Superior temporal gyrus (tissue), 1 donor: Measurements from ENCODE around the gene TEX22.
"Not testable (repeated sequence)": the region's sequence is repeated elsewhere in the genome, so short reads cannot be mapped to it uniquely, and the experiment has no call there.

Experiments used
- DNase-seq: peaks from one replicate; pipeline ENCODE4 v3.0.0-alpha.2; 2016; ENCODE audit errors: extremely low spot score

Gene TEX22, protein sequence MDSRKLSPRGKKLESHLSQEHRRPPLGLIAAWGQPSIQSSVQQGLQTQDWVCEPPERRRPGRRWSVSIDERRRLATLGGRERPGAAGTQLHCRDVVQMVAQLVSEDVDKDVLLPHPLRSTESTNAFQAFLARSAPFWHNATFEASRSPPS

DNA sequence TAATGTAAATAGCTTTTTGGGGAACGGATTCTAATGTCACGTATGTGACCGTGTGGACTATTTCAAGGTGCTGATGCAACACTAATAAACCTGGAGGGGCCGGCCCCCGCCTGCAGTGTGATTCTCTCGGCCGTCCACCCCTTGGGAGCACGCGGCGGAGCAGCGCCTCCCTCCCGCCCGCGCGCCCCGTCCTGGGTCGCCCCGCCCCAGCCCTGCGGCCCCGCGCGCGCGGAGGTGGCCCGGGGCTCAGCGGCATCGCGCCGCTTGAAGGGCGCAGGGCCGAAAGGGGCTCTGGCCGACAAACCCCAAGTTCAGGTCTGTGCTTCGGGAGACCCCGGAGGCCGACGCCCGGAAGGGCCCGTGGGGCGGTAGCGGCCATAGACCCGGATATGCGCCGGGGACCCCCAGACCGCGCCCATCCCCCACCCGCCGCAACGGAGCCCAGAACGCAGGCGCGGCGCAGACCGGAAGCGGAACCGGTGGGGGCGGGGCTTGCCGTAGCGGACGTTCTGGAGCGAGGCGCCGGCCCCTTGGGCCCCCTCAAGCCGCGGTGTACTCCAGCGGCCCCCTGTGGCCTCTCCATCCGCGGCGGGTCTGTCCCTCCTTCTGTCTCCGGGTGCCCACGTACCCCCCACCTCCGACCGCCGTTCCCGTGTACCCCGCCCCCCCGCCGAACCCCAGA is at the start of gene TEX22:
Gene TEX22, plus strand, starts transcription at position 495 of the 682 bp plus-strand sequence. CDS start 803 bp downstream, outside the sequence.
- DNase-seq = peak; percentile 77

DNA sequence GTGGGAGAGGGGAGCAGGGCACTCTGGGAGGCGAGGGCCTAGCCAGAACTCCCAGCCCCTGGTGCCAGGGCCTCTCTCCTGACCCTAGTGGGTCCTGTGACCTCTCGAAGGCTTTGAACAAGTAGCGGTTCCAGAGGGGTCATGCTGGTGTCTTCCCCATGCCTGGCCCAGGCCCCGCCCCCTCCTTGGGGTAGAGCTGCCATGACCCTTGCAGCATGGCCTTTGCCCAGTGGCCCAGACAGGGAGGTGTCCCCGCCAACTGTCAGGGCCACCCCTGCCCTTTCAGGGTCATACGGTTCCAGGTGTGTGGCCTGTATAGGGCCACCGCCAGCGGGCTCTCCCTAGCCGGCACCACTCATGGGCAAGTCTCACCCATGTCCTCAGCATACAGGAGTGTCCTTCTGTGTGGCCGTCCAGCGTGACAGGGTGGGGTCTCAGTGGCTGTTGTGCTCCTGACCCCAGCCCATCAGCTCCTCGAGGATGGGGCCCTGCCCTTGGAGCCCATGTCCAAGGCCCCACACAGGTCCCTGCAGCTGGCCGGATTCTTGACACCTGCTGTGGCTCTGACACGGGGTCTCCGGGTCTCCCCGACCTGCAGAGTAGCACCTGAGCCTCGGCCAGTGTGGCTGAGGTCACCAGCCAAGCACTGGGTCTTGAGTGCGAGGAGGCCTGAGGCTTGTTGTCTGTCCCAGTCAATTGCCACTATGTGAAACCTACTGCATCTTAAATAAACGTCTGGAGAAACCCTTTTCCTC is 49.2 kb upstream of the TEX22 start:
- no peak for DNase-seq

DNA sequence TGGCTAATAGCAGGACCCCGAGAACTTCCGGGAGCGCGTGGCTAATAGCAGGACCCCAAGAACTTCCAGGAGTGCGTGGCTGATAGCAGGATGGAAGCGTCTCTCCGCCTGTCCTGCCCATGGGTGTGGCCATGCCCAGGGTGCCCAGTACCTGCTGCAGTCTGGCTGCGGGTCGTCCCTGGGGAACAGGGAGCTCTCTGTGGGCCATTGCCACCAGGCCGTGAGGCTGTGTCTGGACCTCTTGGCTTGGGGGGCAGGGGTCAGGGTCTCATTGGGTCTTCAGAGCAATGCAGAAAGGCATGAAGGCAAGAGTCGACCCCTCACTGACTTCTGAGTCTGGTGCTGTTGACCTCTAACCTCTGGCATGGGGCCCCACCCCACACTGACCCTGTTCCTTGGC is 48.3 kb upstream of the TEX22 start:
- no peak for DNase-seq

GRCh38 chr14:105350450-105351244 is 47.7 kb upstream of the TEX22 start:
- no peak for DNase-seq

DNA sequence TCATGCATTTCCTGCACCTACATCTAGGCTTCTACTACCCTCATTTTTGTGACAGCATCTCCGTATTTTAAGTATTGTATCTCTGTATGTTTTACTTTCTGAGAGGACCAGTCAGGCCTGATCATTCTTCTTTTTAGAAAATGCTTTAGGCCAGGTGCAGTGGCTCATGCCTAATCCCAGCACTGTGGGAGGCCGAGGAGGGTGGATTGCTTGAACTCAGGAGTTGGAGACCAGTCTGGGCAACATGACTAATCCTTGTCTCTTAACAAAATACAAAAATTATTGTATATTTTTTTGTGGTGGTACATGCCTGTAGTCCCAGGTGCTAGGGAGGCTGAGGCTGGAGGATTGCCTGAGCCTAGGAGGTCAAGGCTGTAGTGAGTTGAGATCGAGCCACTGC is 46.9 kb upstream of the TEX22 start:
- DNase-seq = no peak

DNA sequence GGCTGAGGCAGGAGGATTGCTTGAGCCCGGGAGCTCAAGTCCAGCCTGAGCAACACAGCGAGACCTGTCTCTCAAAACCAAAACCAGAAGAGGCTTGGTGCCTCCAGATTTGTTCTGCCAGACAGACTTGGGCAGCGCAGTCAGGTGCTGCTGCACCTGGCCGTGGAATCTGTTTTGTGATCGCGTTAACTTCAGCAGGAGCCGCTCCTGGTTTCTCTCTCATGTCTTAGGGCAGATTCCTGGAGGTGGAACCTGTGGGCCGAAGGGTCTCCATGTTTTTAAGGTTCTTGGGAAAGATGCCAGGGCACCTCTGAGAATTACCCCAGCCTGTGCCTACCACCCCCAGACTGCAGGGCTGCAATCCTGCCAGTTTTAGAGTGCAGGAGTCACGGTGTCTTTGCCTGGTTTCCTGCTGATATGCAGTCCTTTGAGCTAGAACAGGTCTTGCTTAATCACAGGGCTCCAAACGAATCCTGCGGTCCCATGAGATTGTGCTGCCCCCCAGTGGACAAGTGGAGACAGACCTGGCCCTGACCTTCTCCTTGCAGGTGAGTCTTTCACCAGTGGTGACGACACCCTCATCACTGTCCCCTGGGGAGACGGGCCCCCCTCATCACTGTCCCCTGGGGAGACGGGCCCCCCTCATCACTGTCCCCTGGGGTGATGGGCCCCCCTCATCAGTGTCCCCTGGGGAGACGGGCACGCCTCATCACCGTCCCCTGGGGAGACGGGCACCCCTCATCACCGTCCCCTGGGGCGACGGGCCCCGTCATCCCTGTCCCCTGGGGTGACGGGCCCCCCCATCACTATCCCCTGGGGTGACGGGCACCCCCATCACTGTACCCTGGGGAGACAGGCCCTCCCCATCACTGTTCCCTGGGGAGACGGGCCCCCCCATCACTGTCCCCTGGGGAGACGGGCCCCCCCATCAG is 46.2 kb upstream of the TEX22 start:
- DNase-seq = peak; percentile 92

GRCh38 chr14:105353136-105353535 is 45.2 kb upstream of the TEX22 start:
- DNase-seq = no peak

DNA sequence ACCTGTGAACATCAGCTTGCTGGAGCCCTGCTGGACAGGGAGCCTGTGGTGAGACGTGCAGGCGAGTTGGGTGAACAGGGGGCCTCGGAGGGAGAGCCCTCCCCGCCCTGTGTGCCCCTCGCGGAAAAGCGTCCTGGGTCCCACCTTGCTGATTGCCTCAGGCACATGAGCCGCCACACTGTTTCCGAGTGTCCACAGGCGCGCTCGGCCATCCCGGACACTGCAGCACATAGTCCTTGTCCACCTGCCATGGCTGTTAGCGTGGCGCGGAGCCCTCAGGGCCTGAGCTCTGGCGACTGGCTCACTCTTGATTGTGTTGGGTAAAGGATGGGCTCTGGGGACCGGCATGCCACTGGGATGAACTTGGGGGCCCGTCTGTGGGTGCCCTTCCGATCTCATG is 43.8 kb upstream of the TEX22 start:
- no peak for DNase-seq

DNA sequence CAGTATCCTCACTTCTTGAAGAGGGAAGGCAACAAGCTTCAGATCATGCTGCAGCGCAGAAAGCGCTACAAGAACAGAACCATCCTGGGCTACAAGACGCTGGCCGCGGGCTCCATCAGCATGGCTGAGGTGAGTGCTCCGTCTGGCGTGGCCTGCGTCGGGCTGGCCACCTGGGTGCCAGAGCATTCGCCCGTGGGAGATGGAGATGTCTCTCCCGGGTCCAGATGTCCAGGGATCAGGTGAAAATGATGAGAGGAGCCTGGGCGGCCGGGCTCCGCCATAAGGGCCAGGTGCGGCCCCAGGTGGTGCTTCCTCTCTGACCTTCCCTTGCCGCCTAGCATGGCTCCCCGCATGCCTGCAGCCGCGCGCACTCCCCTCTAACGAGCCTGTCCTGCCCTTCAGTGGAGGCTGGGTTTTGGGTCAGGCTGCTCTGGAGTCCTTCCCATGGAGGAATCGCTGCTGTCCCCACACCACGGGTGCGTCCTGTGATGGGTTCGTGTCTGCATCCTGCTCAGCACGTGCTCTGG is 43.2 kb upstream of the TEX22 start:
- DNase-seq = no peak

DNA sequence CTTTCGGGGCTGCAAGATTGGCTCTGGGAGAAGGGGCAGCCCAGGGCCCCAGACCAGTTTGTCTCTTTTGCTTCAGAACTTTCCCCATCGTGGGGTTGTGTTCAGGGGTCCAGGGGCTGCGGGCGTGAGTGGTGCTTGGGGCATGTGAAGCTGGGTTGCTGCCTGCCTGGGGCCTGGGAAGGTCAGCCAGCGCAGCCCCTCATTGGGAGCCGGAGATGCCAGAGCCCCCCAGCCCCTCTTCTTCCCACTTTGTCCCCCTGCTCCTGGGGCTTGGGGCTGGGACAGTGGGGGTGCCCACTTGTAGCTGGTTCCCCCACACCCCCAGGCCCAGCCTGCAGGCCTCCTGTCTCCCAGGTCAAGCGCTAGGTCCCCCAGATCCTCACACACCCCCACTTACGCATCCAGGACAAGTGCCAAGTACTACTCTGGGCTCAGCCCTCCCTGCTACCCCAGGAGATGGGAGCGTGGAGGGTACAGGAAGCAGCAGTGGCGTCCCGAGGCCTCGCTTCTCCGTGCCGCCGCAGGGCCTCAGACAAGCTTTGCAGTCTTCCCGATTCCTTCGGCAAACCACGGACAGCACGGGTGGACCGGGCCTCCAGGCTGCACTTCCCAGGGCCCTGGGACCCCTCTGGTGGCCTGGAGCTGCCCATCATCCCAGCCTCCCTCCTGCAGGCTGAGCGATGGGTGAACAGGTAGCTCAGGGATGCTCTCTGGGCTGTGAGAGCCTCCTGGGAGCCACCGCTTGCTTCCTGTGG is 42.3 kb upstream of the TEX22 start:
- DNase-seq = no peak

DNA sequence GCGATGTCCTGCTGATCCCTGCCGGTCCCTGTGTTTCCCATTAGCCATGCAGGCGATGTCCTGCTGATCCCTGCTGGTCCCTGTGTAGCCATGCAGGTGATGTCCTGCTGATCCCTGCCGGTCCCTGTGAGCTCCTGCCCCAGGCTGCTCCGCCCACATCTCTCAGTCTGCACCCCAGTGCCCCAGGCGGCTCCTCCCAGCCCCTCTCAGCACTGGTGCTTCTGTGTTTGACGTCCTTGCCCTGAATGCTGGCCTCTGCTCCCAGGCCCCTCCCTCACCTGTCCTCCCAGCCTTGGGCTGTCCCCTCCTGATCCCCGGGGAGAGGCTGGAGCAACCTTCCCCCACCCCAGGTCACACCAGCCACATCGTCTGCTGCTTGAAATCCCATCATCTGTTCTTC is 41.4 kb upstream of the TEX22 start:
- DNase-seq = no peak

- DNase-seq = no peak
These were observed 40.7 kb upstream of the TEX22 start for GRCh38 chr14:105357626-105358025.

DNA sequence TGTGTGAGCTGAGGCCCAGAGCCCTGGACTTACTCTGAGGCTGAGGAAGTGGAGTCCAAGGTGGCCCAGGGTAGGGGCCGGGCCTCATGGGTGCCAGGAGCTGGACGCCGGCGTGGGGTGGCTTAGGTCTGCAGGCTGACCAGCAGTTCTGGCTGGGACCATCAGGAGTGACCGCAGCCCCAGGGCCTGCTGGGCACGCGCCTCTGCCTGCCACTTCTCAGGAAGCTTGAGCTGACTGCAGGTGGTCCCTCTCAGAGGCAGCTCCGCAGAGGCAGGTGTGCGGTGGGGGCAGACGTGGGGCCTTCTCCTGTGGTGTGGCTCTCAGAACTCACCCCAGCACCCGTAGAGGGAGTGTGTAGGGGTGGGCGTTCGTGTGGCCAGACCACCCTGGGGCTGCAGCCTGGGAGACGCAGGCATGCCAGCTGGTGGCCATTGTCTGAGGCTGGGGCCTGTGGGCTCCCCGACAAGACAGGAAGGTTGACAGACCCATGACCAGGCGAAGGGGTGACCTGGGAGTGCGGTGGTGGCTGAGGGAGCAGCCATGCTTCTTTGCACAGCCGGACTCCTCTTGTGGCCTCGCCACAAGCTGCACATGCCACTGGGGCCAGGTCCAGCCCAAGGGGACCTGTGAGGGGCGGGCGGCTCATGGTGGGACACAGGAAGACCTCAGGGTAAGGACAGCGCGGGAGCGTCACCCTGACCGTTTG is 40.0 kb upstream of the TEX22 start:
- no peak for DNase-seq

GRCh38 chr14:105358943-105359342 is 39.4 kb upstream of the TEX22 start:
- DNase-seq = no peak

DNA sequence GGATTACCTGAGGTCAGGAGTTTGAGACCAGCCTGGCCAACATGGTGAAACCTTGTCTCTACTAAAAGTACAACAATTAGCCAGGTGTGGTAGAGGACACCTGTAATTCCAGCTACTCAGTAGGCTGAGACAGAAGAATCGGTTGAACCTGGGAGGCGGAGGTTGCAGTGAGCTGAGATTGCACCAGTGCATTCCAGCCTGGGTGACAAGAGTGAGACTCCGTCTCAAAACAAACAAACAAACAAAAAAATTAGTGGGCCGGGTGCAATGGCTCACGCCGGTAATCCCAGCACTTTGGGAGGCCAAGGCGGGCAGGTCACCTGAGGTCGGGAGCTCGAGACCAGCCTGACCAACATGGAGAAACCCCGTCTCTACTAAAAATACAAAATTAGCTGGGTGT is 36.9 kb upstream of the TEX22 start:
- not testable (repeated sequence) for DNase-seq

GRCh38 chr14:105363847-105364708 is 34.3 kb upstream of the TEX22 start:
- no peak for DNase-seq

- DNase-seq = no peak
These were observed 33.2 kb upstream of the TEX22 start for GRCh38 chr14:105365101-105365500.

DNA sequence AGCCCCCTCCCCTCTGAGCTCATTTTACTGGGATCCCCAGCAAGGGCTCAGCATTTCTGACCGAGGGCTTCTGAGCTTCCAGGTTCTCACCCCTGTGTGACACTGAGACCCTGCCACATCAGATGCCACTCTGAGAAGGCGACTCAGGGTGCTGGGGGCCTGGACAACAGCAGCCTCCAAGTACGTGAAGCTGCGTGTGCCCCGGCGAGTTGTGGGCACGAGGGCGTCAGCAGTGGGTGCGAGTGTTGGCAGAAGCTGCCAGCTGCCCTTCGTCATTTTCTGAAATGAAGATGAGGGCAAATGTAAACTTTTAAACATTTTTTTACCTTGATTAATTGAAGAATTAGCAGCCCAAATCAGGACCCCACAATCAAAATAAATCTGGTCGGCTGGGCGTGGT is 32.7 kb upstream of the TEX22 start:
- DNase-seq = no peak
